ENCODE data around the gene FBXL13. TPM values are rescaled to one million over a fixed set of nuclear protein-coding genes. Genes with fewer than 3 reads are reported as not detected.

FBXL13 gene
- polyA plus RNA-seq, 1 of the 3 experiments (the other 2 are of a cell fraction): 1.1 TPM

GRCh38 chr7:102889851-102890250, 184.7 kb downstream of the FBXL13 start:
- Histone ChIP-seq H3K4me1 (ENCODE audit: control insufficient read depth in 1 of 2, insufficient read depth in 2 of 2, low read depth in 1 of 2, low read length in 1 of 2) (peaks cover 3 to 36% of the 10 kb centered on the region in 2 experiments), H3K9ac (peak overlapping the region; percentile 50; the same call in 1 of the 2 replicates), H3K79me2 (ENCODE audit: insufficient read depth) (no peaks in the 10 kb centered on the region), H3F3A (replicated peaks; ENCODE audit: insufficient read depth) (peaks cover 37% of the 10 kb centered on the region), H3K36me3 (replicated peaks in 1 of 2; ENCODE audit: control insufficient read depth in 1 of 2, insufficient read depth in 2 of 2, low read length in 1 of 2) (no peaks in the 10 kb centered on the region), H4K20me1 (ENCODE audit: insufficient read depth) (no peaks in the 10 kb centered on the region), H3K9me3 (no peaks in the 10 kb centered on the region), H3K4me3 (ENCODE audit: low read depth in 2 of 2, low read length in 1 of 2) (no peak overlapping the region), H3K27me3 (ENCODE audit: insufficient read depth) (no peaks in the 10 kb centered on the region), H3K27ac (ENCODE audit: low read depth in 2 of 2, low read length in 1 of 2) (peak overlapping the region in 1 of 2 experiments; percentile 98; a peak in 2 of 4 replicates), H3K4me2 (peak overlapping the region; percentile 39; the same call in 1 of the 2 replicates), H3K9me2 (no peaks in the 10 kb centered on the region), H2AFZ (ENCODE audit: low read depth) (peak overlapping the region; percentile 20; the same call in 1 of the 2 replicates)
- ChIA-PET POLR2A (no interaction called here), CTCF (no interaction called here)
- TF ChIP-seq CHD2 (IDR thresholded peaks at IDR 0.05; ENCODE audit: low read length, partially characterized antibody) (no peak), JUND (IDR thresholded peaks at IDR 0.05) (peak; percentile 29; the same call in 1 of the 2 replicates)
- DNase-seq: no peak
- WGBS (ENCODE audit: low lambda C conversion rate): 71% methylated on average over 2 of the region's 2 CpGs

DNA sequence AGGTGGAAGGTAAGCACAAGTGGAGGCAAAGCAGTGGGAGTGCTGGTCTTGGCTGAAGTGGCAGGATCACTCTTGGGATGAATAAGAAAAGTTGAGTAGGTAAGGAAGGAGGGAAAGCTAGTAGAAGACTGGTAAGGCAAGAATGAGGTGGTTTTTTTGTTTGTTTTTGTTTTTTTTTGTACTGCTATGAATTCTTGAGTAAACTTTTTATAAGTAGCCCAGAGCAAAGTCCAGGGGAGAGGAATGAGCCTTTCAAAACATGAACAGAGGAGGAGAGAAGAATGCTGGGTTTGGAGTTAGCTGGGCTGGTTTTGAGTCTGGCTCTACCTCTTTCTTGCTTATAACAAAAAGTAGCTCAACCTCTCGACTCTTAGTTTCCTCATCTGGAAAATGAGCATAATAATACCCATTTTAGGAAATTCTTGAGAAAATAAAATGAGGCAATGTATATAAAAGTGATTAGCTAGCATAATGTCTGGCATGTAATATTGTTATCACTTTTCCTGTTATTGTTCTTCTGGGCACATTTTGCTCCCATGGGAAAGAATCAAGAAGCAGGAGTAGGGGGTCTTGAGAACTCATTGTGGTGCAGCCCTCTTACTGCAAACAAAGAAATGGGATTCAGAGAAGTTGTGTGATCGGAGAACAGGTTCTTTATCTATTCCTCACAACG, 185.9 kb downstream of the FBXL13 start:
- TF ChIP-seq REST (IDR thresholded peaks at IDR 0.05; ENCODE audit: low read depth, low read length): no peak
- TF ChIP-seq TEAD4 (IDR thresholded peaks at IDR 0.05; ENCODE audit: borderline replicate concordance, insufficient read depth): no peak
- TF ChIP-seq GATA2 (CRISPR knock-in tag; IDR thresholded peaks at IDR 0.05): no peak
- TF ChIP-seq RFX5 (IDR thresholded peaks at IDR 0.05; ENCODE audit: low read length): no peak
- TF ChIP-seq SIN3A (IDR thresholded peaks at IDR 0.05; ENCODE audit: borderline replicate concordance, low read depth, low read length): no peak
- TF ChIP-seq MXI1 (IDR thresholded peaks at IDR 0.05; ENCODE audit: low read depth, low read length): no peak
- TF ChIP-seq, protein P1, sequence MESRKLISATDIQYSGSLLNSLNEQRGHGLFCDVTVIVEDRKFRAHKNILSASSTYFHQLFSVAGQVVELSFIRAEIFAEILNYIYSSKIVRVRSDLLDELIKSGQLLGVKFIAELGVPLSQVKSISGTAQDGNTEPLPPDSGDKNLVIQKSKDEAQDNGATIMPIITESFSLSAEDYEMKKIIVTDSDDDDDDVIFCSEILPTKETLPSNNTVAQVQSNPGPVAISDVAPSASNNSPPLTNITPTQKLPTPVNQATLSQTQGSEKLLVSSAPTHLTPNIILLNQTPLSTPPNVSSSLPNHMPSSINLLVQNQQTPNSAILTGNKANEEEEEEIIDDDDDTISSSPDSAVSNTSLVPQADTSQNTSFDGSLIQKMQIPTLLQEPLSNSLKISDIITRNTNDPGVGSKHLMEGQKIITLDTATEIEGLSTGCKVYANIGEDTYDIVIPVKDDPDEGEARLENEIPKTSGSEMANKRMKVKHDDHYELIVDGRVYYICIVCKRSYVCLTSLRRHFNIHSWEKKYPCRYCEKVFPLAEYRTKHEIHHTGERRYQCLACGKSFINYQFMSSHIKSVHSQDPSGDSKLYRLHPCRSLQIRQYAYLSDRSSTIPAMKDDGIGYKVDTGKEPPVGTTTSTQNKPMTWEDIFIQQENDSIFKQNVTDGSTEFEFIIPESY (IDR thresholded peaks at IDR 0.05; ENCODE audit: borderline replicate concordance, low read depth): no peak
- TF ChIP-seq JUND (IDR thresholded peaks at IDR 0.05): no peak
- TF ChIP-seq GABPA (IDR thresholded peaks at IDR 0.05; ENCODE audit: low read depth): no peak
- TF ChIP-seq CTCF (IDR thresholded peaks at IDR 0.05): no peak
- no peak for TF ChIP-seq NFIC (IDR thresholded peaks at IDR 0.05; ENCODE audit: borderline replicate concordance)
- no peak for TF ChIP-seq TCF12 (IDR thresholded peaks at IDR 0.05)
- TF ChIP-seq PBX3 (IDR thresholded peaks at IDR 0.05): no peak
- no peak for TF ChIP-seq YY1 (IDR thresholded peaks at IDR 0.05; ENCODE audit: low read depth)
- POLR2A ChIA-PET: no interaction called here

More for the DNA sequence above, 185.9 kb downstream of the FBXL13 start:
- Histone ChIP-seq H3K79me2 (ENCODE audit: insufficient read depth) (no peaks in the 10 kb centered on the region), H4K20me1 (ENCODE audit: insufficient read depth) (no peaks in the 10 kb centered on the region), H3K9me2 (no peaks in the 10 kb centered on the region), H3K4me1 (ENCODE audit: control insufficient read depth in 1 of 2, insufficient read depth in 2 of 2, low read depth in 1 of 2, low read length in 1 of 2) (peaks cover 3 to 37% of the 10 kb centered on the region in 2 experiments), H3F3A (replicated peaks; ENCODE audit: insufficient read depth) (peaks cover 42% of the 10 kb centered on the region), H3K4me3 (ENCODE audit: low read depth in 2 of 2, low read length in 1 of 2) (no peak overlapping the region), H3K36me3 (replicated peaks in 1 of 2; ENCODE audit: control insufficient read depth in 1 of 2, insufficient read depth in 2 of 2, low read length in 1 of 2) (no peaks in the 10 kb centered on the region), H3K27me3 (ENCODE audit: insufficient read depth) (no peaks in the 10 kb centered on the region), H3K4me2 (no peak overlapping the region), H2AFZ (ENCODE audit: low read depth) (no peak overlapping the region), H3K27ac (ENCODE audit: low read depth in 2 of 2, low read length in 1 of 2) (peak overlapping the region in 1 of 2 experiments; percentile 98; a peak in 2 of 4 replicates), H3K9me3 (no peaks in the 10 kb centered on the region), H3K9ac (no peak overlapping the region)
- CTCF ChIA-PET: no interaction called here
- no peak for DNase-seq
- 92% methylated on average over 3 of the region's 3 CpGs for WGBS (ENCODE audit: low lambda C conversion rate)
